IPS-20b (cell line): Measurements from ENCODE around the gene RRBP1.
A peak's percentile ranks its signal among the peaks of the same experiment; 100 is the strongest.

Experiments used
- H3K27ac ChIP-seq: one replicate; pipeline ENCODE4 v1.5.1; 2013; ENCODE audit warnings: low read length
- H3K27me3 ChIP-seq: 2 replicates; pipeline ENCODE4 v1.6.1; 2013; ENCODE audit warnings: mild to moderate bottlenecking, low read length, inconsistent platforms; ENCODE audit not compliant: insufficient read depth
- H3K36me3 ChIP-seq: 2 replicates; pipeline ENCODE4 v1.6.1; 2013; ENCODE audit warnings: low read depth, mild to moderate bottlenecking, inconsistent platforms, low read length, moderate library complexity; ENCODE audit not compliant: insufficient read depth
- H3K4me1 ChIP-seq: 2 replicates; pipeline ENCODE4 v1.6.1; 2013; ENCODE audit warnings: mild to moderate bottlenecking, control low read depth, inconsistent platforms, low read length, moderate library complexity; ENCODE audit not compliant: insufficient read depth
- H3K4me3 ChIP-seq: 2 replicates; pipeline ENCODE4 v1.5.1; 2013; ENCODE audit warnings: mild to moderate bottlenecking, low read length, inconsistent platforms
- H3K9ac ChIP-seq: 2 replicates; pipeline ENCODE4 v1.6.1; 2013; ENCODE audit warnings: low read depth, mild to moderate bottlenecking, inconsistent platforms, low read length, moderate library complexity
- H3K9me3 ChIP-seq: 2 replicates; pipeline ENCODE4 v1.6.1; 2013; ENCODE audit warnings: mild to moderate bottlenecking, low read depth, low read length, inconsistent platforms; ENCODE audit not compliant: insufficient read depth

Gene RRBP1

GRCh38 chr20:17605131-17605660 lies 76.8 kb downstream of the RRBP1 start:
- no peak overlapping the region for H3K4me3 ChIP-seq
- H3K4me1 ChIP-seq, result peaks cover 21% of the 10 kb centered on the region
- H3K9me3 ChIP-seq, result no peaks in the 10 kb centered on the region
- H3K27me3 ChIP-seq, result no peaks in the 10 kb centered on the region
- H3K36me3 ChIP-seq, result peaks cover 40% of the 10 kb centered on the region
- H3K27ac ChIP-seq, result no peak overlapping the region
- no peak overlapping the region for H3K9ac ChIP-seq

DNA sequence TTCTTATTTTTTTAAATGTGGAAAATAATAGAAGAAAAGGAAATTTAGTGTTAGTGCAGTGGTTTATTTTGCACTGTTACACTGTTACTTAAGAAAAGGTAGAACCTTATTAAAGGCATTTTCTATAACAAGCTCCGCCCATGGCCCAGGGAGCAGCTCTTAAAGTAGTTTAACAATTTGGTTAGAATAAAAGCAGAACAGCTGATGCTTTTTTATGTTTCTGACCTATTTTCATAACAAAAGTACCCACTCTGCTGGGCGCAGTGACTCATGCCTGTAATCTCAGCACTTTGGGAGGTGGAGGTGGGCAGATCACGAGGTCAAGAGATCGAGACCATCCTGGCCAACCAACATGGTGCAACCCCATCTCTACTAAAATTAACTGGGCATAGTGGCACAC lies 79.5 kb downstream of the RRBP1 start:
- Histone ChIP-seq H3K36me3 (peaks cover 32% of the 10 kb centered on the region), H3K9me3 (no peaks in the 10 kb centered on the region), H3K9ac (no peak overlapping the region; the same call in 1 of the 2 replicates), H3K27ac (no peak overlapping the region), H3K4me3 (0 out of 2 replicates have a peak overlapping the region, but pooled peaks have one; percentile 21), H3K27me3 (no peaks in the 10 kb centered on the region), H3K4me1 (peaks cover 20% of the 10 kb centered on the region)

DNA sequence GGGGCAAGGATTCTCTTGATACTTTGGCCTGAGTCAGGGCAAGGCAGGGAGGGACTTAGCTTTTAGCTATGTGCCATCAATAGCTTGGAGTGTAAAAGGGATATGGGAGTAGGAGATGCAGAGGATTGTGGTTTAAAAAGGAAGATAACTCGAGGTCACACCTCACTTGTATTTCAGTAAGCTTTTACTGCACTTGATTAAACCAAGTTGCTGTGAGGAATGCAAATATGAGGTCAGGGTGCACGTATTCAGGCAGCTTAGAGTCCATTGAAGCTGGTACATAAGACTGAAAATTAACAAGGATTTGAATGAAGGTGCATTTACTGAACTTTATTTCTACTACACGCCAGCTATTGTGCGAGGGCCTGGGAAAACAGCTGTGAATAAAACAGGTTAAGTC lies 80.1 kb downstream of the RRBP1 start:
- Histone ChIP-seq H3K27ac (no peak overlapping the region), H3K9ac (peak overlapping the region; percentile 19; the same call in 1 of the 2 replicates), H3K4me1 (peaks cover 16% of the 10 kb centered on the region), H3K36me3 (peaks cover 26% of the 10 kb centered on the region), H3K4me3 (0 out of 2 replicates have a peak overlapping the region, but pooled peaks have one; percentile 21), H3K27me3 (no peaks in the 10 kb centered on the region), H3K9me3 (no peaks in the 10 kb centered on the region)

GRCh38 chr20:17598013-17598550 lies 84.0 kb downstream of the RRBP1 start:
- H3K27ac ChIP-seq, result no peak overlapping the region
- H3K36me3 ChIP-seq, result peaks cover 5% of the 10 kb centered on the region; the same call in 1 of the 2 replicates
- H3K4me1 ChIP-seq, result peaks cover 24% of the 10 kb centered on the region
- H3K9ac ChIP-seq, result no peak overlapping the region
- no peaks in the 10 kb centered on the region for H3K27me3 ChIP-seq
- H3K4me3 ChIP-seq, result no peak overlapping the region
- H3K9me3 ChIP-seq, result no peaks in the 10 kb centered on the region

- Histone ChIP-seq H3K36me3 (0 out of 2 replicates have a peak, but pooled peaks cover 6% of the 10 kb centered on the region), H3K4me3 (no peak overlapping the region), H3K9me3 (no peaks in the 10 kb centered on the region), H3K27ac (no peak overlapping the region), H3K4me1 (peaks cover 12% of the 10 kb centered on the region), H3K9ac (no peak overlapping the region), H3K27me3 (no peaks in the 10 kb centered on the region)
Observed at GRCh38 chr20:17595856-17596255, 86.2 kb downstream of the RRBP1 start.

GRCh38 chr20:17594443-17594842 lies 87.6 kb downstream of the RRBP1 start:
- H3K36me3 ChIP-seq, result 0 out of 2 replicates have a peak, but pooled peaks cover 6% of the 10 kb centered on the region
- peaks cover 10% of the 10 kb centered on the region for H3K4me1 ChIP-seq
- peak overlapping the region; percentile 27; the same call in 1 of the 2 replicates for H3K4me3 ChIP-seq
- H3K27ac ChIP-seq, result no peak overlapping the region
- H3K9me3 ChIP-seq, result no peaks in the 10 kb centered on the region
- H3K9ac ChIP-seq, result no peak overlapping the region
- H3K27me3 ChIP-seq, result no peaks in the 10 kb centered on the region

GRCh38 chr20:17593902-17594301 lies 88.1 kb downstream of the RRBP1 start:
- Histone ChIP-seq H3K9me3 (no peaks in the 10 kb centered on the region), H3K4me3 (no peak overlapping the region), H3K27ac (no peak overlapping the region), H3K9ac (no peak overlapping the region), H3K27me3 (no peaks in the 10 kb centered on the region), H3K36me3 (0 out of 2 replicates have a peak, but pooled peaks cover 6% of the 10 kb centered on the region), H3K4me1 (peaks cover 10% of the 10 kb centered on the region)

DNA sequence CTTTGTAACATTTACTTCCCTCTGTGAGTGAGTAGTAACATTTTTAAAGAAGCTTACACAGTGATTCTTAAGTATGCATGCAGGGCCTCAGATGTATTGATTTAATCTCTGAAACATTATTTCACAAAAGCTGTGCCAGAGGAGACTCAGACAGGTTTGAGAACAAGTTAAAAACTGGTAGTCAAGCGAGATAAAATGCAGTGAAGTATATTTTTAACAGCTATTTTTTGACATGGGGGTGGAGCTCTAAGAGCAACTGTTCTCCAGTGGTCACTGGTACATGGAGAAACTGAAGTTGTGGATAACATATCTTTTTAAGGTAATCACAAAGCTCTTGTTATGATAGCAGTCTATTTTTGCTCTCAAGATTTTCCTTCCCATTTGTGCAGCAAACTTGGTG lies 91.8 kb downstream of the RRBP1 start:
- Histone ChIP-seq H3K4me1 (peaks cover 10% of the 10 kb centered on the region; the same call in 1 of the 2 replicates), H3K9me3 (no peaks in the 10 kb centered on the region), H3K9ac (no peak overlapping the region), H3K36me3 (0 out of 2 replicates have a peak, but pooled peaks cover 6% of the 10 kb centered on the region), H3K4me3 (no peak overlapping the region), H3K27ac (no peak overlapping the region), H3K27me3 (no peaks in the 10 kb centered on the region)

GRCh38 chr20:17589161-17589834 lies 92.7 kb downstream of the RRBP1 start:
- H3K9ac ChIP-seq, result no peak overlapping the region
- 0 out of 2 replicates have a peak, but pooled peaks cover 3% of the 10 kb centered on the region for H3K4me1 ChIP-seq
- H3K4me3 ChIP-seq, result no peak overlapping the region
- no peak overlapping the region for H3K27ac ChIP-seq
- H3K9me3 ChIP-seq, result no peaks in the 10 kb centered on the region
- H3K36me3 ChIP-seq, result 0 out of 2 replicates have a peak, but pooled peaks cover 6% of the 10 kb centered on the region
- H3K27me3 ChIP-seq, result no peaks in the 10 kb centered on the region

GRCh38 chr20:17587824-17588223 lies 94.2 kb downstream of the RRBP1 start:
- H3K27ac ChIP-seq, result no peak overlapping the region
- no peak overlapping the region for H3K9ac ChIP-seq
- no peaks in the 10 kb centered on the region for H3K9me3 ChIP-seq
- no peaks in the 10 kb centered on the region for H3K27me3 ChIP-seq
- H3K36me3 ChIP-seq, result 0 out of 2 replicates have a peak, but pooled peaks cover 6% of the 10 kb centered on the region
- H3K4me1 ChIP-seq, result peaks cover 5% of the 10 kb centered on the region; the same call in 1 of the 2 replicates
- no peak overlapping the region for H3K4me3 ChIP-seq

DNA sequence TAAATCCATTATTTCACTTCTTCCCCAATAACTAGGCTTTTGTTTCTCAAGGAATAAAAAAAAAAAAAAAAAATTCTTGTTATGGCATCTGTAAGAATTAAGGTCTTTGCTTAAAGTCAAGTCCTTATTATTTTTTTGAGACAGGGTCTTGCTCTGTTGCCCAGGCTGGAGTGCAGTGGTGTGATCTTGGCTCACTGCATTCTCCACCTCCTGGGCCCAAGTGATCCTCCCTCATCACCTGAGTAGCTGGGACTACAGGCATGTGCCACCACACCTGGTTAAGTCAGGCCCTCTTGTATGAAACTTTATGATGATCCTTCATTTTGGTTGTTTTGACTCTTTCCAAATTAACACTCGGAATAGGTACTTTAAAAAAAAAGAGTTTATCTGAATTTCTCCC lies 94.9 kb downstream of the RRBP1 start:
- H3K4me3 ChIP-seq, result no peak overlapping the region
- H3K9ac ChIP-seq, result no peak overlapping the region
- H3K27ac ChIP-seq, result no peak overlapping the region
- peaks cover 11% of the 10 kb centered on the region; the same call in 1 of the 2 replicates for H3K4me1 ChIP-seq
- H3K27me3 ChIP-seq, result no peaks in the 10 kb centered on the region
- H3K36me3 ChIP-seq, result 0 out of 2 replicates have a peak, but pooled peaks cover 6% of the 10 kb centered on the region
- no peaks in the 10 kb centered on the region for H3K9me3 ChIP-seq

GRCh38 chr20:17586250-17586649 lies 95.8 kb downstream of the RRBP1 start:
- Histone ChIP-seq H3K36me3 (no peaks in the 10 kb centered on the region), H3K27me3 (no peaks in the 10 kb centered on the region), H3K4me3 (no peak overlapping the region), H3K27ac (no peak overlapping the region), H3K9ac (no peak overlapping the region), H3K4me1 (peaks cover 11% of the 10 kb centered on the region; the same call in 1 of the 2 replicates), H3K9me3 (no peaks in the 10 kb centered on the region)
